Duodenal mucosa (tissue), 2 donors: Measurements from ENCODE around the gene CDC14A.
A peak's percentile ranks its signal among the peaks of the same experiment; 100 is the strongest.

Experiments
- H3K27ac ChIP-seq: one replicate; pipeline ENCODE4 v1.7.0; 2013; ENCODE audit warnings: low read depth, low read length
- H3K27me3 ChIP-seq, 2 donors: one replicate each; pipeline ENCODE4 v1.7.0; 2013; ENCODE audit warnings: low read length in 2 of 2, control low read depth in 1 of 2; ENCODE audit not compliant: insufficient read depth in 2 of 2, control insufficient read depth in 1 of 2
- H3K36me3 ChIP-seq, 2 donors: one replicate each; pipeline ENCODE4 v1.7.0; 2013; ENCODE audit warnings: low read length in 2 of 2, control low read depth in 1 of 2; ENCODE audit not compliant: insufficient read depth in 2 of 2, control insufficient read depth in 1 of 2
- H3K4me1 ChIP-seq, 2 donors: one replicate each; pipeline ENCODE4 v1.7.0; 2013; ENCODE audit warnings: low read length in 2 of 2, control low read depth in 1 of 2; ENCODE audit not compliant: insufficient read depth in 2 of 2, control insufficient read depth in 1 of 2
- H3K4me3 ChIP-seq, 2 donors: one replicate each; pipeline ENCODE4 v1.7.0; 2013; ENCODE audit warnings: low read length in 2 of 2, low read depth in 1 of 2
- H3K9ac ChIP-seq, 2 donors: one replicate each; pipeline ENCODE4 v1.7.0; 2013; ENCODE audit warnings: low read length in 2 of 2, low read depth in 1 of 2
- H3K9me3 ChIP-seq, 2 donors: one replicate each; pipeline ENCODE4 v1.7.0; 2013; ENCODE audit warnings: low read length in 2 of 2, control low read depth in 1 of 2; ENCODE audit not compliant: control insufficient read depth in 1 of 2

The CDC14A gene, protein sequence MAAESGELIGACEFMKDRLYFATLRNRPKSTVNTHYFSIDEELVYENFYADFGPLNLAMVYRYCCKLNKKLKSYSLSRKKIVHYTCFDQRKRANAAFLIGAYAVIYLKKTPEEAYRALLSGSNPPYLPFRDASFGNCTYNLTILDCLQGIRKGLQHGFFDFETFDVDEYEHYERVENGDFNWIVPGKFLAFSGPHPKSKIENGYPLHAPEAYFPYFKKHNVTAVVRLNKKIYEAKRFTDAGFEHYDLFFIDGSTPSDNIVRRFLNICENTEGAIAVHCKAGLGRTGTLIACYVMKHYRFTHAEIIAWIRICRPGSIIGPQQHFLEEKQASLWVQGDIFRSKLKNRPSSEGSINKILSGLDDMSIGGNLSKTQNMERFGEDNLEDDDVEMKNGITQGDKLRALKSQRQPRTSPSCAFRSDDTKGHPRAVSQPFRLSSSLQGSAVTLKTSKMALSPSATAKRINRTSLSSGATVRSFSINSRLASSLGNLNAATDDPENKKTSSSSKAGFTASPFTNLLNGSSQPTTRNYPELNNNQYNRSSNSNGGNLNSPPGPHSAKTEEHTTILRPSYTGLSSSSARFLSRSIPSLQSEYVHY

DNA sequence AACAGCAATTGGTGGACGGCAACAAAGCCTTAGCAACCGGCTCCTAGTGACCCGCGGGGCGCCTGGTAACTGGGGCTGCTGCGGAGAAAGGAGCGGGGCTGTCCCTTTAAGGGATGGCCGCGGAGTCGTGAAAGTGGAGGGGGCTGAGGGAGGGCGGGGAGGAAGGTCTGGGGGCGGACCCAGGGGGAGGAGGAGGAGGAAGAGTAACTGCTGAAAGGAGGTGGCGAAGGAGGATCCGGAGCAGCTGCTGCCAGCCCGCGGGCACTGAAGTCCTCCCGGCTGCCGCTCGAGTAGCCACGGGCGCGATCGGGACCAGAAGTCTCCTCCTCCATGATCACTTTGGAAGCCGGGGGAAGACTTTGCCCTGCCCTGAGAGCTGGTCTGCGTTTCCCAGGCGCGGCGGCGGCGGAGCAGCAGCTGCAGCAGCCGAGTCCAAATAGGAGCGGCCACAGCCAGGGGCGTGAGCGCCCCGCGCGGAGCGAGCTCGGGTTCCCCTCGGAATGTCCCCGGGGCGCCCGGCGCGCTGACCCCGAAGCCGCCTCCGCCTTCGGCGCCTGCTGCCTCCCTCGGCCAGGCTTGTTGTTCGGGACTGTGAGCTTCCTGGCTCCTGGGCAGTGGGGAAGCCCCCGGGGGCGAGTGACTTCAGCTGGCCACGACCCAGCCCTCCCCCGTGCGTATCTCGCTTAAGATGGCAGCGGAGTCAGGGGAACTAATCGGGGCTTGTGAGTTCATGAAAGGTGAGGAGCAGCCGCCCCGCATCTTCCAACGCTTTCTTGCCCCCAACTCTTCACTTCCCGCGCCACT, at the start of gene CDC14A:
Gene CDC14A (plus strand): TSS at position 240 of the 804 bp plus-strand sequence. CDS start 449 bp downstream, at position 689.
- H3K36me3 ChIP-seq: peaks cover 0 to 6% of the 10 kb centered on the region in 2 donors
- H3K4me1 ChIP-seq: peaks cover 23 to 33% of the 10 kb centered on the region in 2 donors
- no peaks in the 10 kb centered on the region for H3K9me3 ChIP-seq
- H3K27me3 ChIP-seq: no peaks in the 10 kb centered on the region
- H3K4me3 ChIP-seq: peak within 1 kb of the TSS; percentile 97
- H3K27ac ChIP-seq: peak within 1 kb of the TSS; percentile 90
- H3K9ac ChIP-seq: peak within 1 kb of the TSS; percentile 76 to 94

DNA sequence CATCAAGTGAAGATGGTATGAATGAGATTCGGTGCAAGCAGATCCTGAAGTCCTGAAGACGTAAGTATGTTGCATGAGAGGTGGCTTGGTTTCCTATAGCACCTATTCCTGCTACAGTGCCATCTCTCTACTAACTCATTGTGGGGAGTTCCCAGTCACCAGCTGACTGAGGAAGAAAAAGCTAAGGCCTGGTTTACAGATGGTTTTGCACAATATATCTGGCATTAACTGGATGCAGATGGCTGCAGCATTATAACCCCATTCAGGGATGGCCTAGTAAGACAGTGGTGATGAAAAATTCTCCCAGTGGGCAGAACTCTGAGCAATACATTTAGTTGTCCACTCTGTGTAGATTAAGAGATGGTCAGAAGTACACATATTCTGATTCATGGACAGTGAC, 49.6 kb upstream of the CDC14A start:
- Histone ChIP-seq H3K36me3 (no peaks in the 10 kb centered on the region), H3K27ac (no peak overlapping the region), H3K27me3 (no peaks in the 10 kb centered on the region)

DNA sequence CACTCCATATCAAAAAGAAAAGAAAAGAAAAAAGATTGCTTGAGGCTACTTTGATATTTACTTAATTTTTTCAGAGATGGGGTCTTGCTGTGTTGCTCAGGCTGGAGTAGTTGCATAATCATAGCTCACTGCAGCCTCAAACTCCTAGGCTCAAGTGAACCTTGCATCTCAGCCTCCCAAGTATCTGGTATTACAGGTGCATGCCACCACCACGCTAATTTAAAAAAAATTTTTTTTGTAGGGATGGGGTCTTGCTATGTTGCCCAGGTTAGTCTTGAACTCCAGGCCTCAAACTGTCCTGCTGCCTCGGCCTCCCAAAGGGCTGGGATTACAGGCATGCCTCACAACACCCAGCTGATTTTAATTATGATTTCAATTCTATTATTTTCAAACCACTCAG, 48.1 kb upstream of the CDC14A start:
- no peaks in the 10 kb centered on the region for H3K27me3 ChIP-seq
- no peak overlapping the region for H3K27ac ChIP-seq
- no peak overlapping the region for H3K4me3 ChIP-seq
- H3K4me1 ChIP-seq: no peaks in the 10 kb centered on the region
- H3K36me3 ChIP-seq: no peaks in the 10 kb centered on the region
- H3K9ac ChIP-seq: no peak overlapping the region
- H3K9me3 ChIP-seq: no peaks in the 10 kb centered on the region

More for the DNA sequence above, 49.6 kb upstream of the CDC14A start:
- Histone ChIP-seq H3K4me1 (no peaks in the 10 kb centered on the region), H3K9me3 (no peaks in the 10 kb centered on the region), H3K4me3 (no peak overlapping the region), H3K9ac (no peak overlapping the region)

DNA sequence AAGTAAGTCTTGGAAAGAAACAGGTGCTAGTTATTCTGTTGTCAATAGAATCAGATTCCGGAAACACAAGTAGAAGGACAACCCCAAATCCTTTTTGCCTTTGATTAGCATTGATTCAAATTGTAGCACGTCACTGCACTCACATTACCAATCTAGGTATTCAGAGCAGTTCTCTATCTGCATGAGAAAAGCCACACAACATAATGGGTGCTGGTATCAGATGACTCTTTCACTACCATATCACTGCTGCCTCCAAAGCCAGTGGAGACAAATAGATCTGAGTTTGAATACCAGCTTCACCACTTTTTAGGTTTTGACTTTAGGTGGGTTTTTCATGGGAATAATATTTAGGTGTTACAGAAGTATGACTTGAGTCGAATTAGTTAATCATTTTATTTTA, 47.4 kb upstream of the CDC14A start:
- Histone ChIP-seq H3K27ac (no peak overlapping the region), H3K4me1 (no peaks in the 10 kb centered on the region), H3K4me3 (no peak overlapping the region), H3K36me3 (no peaks in the 10 kb centered on the region), H3K9ac (no peak overlapping the region), H3K9me3 (no peaks in the 10 kb centered on the region), H3K27me3 (no peaks in the 10 kb centered on the region)

DNA sequence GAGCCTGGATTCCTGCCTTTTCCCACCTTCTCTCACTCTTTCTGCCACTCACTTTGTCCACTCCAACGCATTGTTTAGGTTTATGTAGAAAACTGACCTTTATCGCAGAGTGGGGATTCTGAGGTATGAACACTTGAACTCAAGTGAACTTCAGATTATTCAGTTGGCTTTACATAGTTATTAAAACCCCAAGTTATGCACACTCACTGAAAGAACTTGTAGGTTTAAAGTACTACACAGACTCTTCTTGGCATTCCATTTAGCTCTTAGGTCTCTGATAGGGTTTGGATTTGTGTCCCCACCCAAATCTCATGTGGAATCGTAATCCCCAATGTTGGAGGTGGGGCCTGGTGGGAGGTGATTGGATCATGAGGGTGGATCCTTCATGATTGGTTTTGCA, 46.4 kb upstream of the CDC14A start:
- Histone ChIP-seq H3K4me1 (no peaks in the 10 kb centered on the region), H3K9ac (no peak overlapping the region), H3K27me3 (no peaks in the 10 kb centered on the region), H3K36me3 (no peaks in the 10 kb centered on the region), H3K27ac (no peak overlapping the region), H3K4me3 (no peak overlapping the region), H3K9me3 (no peaks in the 10 kb centered on the region)

DNA sequence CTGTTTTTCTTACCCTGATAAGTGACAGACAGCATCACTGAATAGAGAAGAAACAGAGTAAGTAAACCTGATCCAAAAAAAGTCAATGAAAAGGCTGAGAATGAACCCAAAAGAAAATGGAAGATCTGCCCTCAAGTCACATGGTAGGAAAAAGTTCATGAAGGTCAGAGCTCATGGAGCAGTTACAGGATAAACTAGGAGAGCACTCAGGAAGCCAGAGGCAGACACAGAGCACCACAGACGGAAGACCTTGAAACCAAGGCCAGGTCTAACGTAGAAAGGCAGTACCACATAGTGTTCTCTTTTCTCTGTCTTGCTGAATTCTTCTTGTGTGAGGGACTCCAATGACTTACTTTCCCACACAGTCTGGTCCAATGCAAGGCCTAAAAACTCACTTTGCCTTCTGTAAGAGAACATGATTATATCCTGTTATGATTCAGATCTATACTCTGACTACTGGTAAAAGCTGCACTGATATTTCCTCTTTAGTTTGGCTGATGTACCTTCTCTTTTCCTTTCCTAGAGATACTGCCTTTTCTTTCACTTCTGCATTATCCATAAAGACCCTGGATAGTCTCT, 45.5 kb upstream of the CDC14A start:
- Histone ChIP-seq H3K9ac (no peak overlapping the region), H3K4me3 (no peak overlapping the region), H3K27ac (no peak overlapping the region), H3K9me3 (no peaks in the 10 kb centered on the region), H3K4me1 (no peaks in the 10 kb centered on the region), H3K27me3 (no peaks in the 10 kb centered on the region), H3K36me3 (no peaks in the 10 kb centered on the region)

DNA sequence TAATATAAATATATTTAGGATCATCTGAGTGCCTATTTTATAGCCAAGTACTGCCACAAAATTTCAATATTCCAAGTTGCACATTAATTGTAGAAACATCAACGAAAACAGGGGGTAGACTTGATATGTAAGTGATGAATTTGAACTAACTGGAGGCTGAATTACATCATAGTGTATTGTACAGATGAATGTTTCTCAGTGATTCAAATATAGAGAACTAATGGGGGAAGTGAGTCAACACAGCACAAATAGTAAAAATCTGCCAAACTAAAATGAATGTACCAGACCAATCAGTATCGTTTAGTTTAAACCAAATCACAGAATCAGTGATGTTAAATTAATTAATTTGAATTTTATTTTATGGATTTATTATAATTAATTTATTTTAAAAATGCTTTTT, 43.5 kb upstream of the CDC14A start:
- H3K27ac ChIP-seq: no peak overlapping the region
- H3K4me3 ChIP-seq: no peak overlapping the region
- H3K36me3 ChIP-seq: no peaks in the 10 kb centered on the region
- no peaks in the 10 kb centered on the region for H3K27me3 ChIP-seq
- H3K9ac ChIP-seq: no peak overlapping the region
- no peaks in the 10 kb centered on the region for H3K9me3 ChIP-seq
- no peaks in the 10 kb centered on the region for H3K4me1 ChIP-seq

DNA sequence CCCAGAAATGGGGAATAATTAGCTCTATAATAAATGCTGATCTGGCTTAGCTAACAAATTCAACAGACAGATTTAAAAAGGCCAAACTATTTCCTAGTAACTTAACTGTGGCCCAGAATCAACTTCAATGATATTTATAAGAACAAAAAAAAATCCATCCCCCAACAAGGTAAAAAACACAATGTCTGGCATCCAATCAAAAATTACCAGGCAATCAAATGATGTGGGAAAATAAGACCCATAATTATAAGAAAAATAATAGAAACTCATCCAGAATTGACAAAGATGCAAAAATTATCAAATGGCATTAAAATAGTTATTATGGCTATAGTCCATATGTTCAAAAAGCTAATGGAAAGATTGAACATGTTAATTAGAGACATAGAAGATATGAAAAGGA, 42.4 kb upstream of the CDC14A start:
- Histone ChIP-seq H3K27me3 (no peaks in the 10 kb centered on the region), H3K4me3 (no peak overlapping the region), H3K9ac (no peak overlapping the region), H3K36me3 (no peaks in the 10 kb centered on the region), H3K27ac (no peak overlapping the region), H3K9me3 (no peaks in the 10 kb centered on the region), H3K4me1 (no peaks in the 10 kb centered on the region)

DNA sequence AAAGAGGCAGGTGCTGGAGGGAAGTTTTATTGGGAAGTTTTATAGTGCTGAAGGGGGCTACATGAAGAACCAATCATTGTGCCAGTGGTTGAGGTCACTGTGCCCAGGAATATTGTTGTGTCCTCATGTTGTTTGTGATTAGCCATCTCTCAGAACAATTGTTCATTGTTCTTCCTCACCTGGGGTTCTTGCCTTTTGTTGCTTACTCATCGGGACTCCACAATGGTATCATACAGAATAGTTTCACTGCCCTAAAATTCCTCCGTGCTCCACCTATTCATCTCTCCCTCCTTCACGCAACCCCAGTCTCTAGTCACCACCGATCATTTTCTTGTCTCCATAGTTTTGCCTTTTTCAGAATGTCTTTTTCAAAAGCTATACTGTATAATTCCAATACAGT, 38.9 kb upstream of the CDC14A start:
- Histone ChIP-seq H3K27me3 (no peaks in the 10 kb centered on the region), H3K9me3 (peaks cover 10 to 14% of the 10 kb centered on the region in 2 donors), H3K36me3 (no peaks in the 10 kb centered on the region), H3K4me3 (no peak overlapping the region), H3K27ac (no peak overlapping the region), H3K9ac (no peak overlapping the region), H3K4me1 (no peaks in the 10 kb centered on the region)

DNA sequence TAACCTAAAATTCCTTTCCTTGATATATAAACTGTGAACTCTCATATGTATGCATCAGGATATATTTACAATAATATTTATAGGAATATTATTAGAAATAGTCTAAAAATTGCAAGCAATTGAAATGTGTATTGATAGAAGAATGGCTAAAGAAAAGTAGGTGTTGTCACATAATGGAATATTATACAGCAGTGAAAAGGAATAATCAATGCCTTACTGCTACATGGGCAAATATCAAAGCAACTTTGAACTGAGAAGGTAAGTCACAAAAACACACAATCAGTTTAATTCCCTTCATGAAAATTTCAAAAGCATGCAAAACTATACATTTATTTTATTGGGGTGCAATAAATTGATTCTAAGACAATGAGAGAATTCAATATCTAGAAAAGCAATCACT, 35.7 kb upstream of the CDC14A start:
- Histone ChIP-seq H3K36me3 (no peaks in the 10 kb centered on the region), H3K9me3 (peaks cover 12 to 18% of the 10 kb centered on the region in 2 donors), H3K4me3 (no peak overlapping the region), H3K9ac (no peak overlapping the region), H3K27me3 (no peaks in the 10 kb centered on the region), H3K4me1 (peaks cover 10 to 15% of the 10 kb centered on the region in 2 donors), H3K27ac (no peak overlapping the region)
